IMR-90 (cell line): Measurements from ENCODE around the gene MAJIN. TPM values are rescaled to one million over a fixed set of nuclear protein-coding genes. Genes with fewer than 3 reads are reported as not detected.

Source experiments
- ATAC-seq: fragments of 200-7000 bp; cut with Tn5 transposase; 2 replicates; pipeline ENCODE4 v1.9.1; 2020; ENCODE audit warnings: low read depth, mild to moderate bottlenecking, moderate library complexity
- BruUV-seq: library from RNA; stranded (reverse); fragments of 400-500 nt; replicated peaks from 2 replicates; lab custom pipeline; 2021; lab: Mats Ljungman, UMichigan
- CTCF ChIA-PET: fragments of 300-600 bp; formaldehyde crosslinking; extraction: SDS; loops from one replicate; lab custom pipeline; 2021; ENCODE audit warnings: antibody characterized with exemption; lab: Yijun Ruan, JAX
- POLR2A ChIA-PET: fragments of 300-600 bp; sonication (Branson Sonifier 250); formaldehyde crosslinking; loops from one replicate; lab custom pipeline; 2022; ENCODE audit warnings: antibody characterized with exemption; ENCODE audit not compliant: unreplicated experiment; lab: Charles Lee
- DNase-seq: peaks from one replicate; pipeline ENCODE4 v3.0.0; 2013
- H2AFZ ChIP-seq: replicated peaks from 2 replicates; pipeline ENCODE3; 2013; ENCODE audit warnings: low read length, mild to moderate bottlenecking; ENCODE audit not compliant: poor library complexity
- H2AK5ac ChIP-seq: 2 replicates; pipeline ENCODE4 v1.6.1; 2013; ENCODE audit warnings: low read depth, low read length, inconsistent platforms
- H2AK9ac ChIP-seq: replicated peaks from 2 replicates; pipeline ENCODE3; 2013; ENCODE audit warnings: mild to moderate bottlenecking, low read depth, low read length, moderate library complexity; ENCODE audit not compliant: poor library complexity
- H2BK120ac ChIP-seq: 2 replicates; pipeline ENCODE4 v1.6.1; 2013; ENCODE audit warnings: low read depth, low read length, inconsistent platforms
- H2BK15ac ChIP-seq: 3 replicates; pipeline ENCODE4 v1.6.1; 2013; ENCODE audit warnings: low read depth, low read length, inconsistent platforms
- H2BK20ac ChIP-seq: 2 replicates; pipeline ENCODE4 v1.6.1; 2013; ENCODE audit warnings: low read depth, mild to moderate bottlenecking, inconsistent platforms, low read length, moderate library complexity
- H2BK5ac ChIP-seq: 2 replicates; pipeline ENCODE4 v1.6.1; 2013; ENCODE audit warnings: mild to moderate bottlenecking, low read depth, low read length, inconsistent platforms; ENCODE audit not compliant: poor library complexity, severe bottlenecking
- H3K14ac ChIP-seq: replicated peaks from 2 replicates; pipeline ENCODE4 v1.6.1; 2013; ENCODE audit warnings: low read depth, low read length, inconsistent platforms
- H3K18ac ChIP-seq: 2 replicates; pipeline ENCODE4 v1.6.1; 2013; ENCODE audit warnings: low read depth, low read length, control low read depth
- H3K23ac ChIP-seq: 2 replicates; pipeline ENCODE4 v1.6.1; 2013; ENCODE audit warnings: low read depth, low read length, inconsistent platforms
- H3K27ac ChIP-seq: 2 replicates; pipeline ENCODE4 v1.5.1; 2013; ENCODE audit warnings: mild to moderate bottlenecking, control low read depth, low read length; ENCODE audit not compliant: insufficient read depth
- H3K27me3 ChIP-seq: 2 replicates; pipeline ENCODE4 v1.6.1; 2013; ENCODE audit warnings: low read length; ENCODE audit not compliant: control insufficient read depth, insufficient read depth
- H3K36me3 ChIP-seq: 2 replicates; pipeline ENCODE4 v1.6.1; 2013; ENCODE audit warnings: low read length, mixed read lengths; ENCODE audit not compliant: control insufficient read depth, insufficient read depth
- H3K4ac ChIP-seq: 2 replicates; pipeline ENCODE4 v1.6.1; 2013; ENCODE audit warnings: low read depth, low read length, inconsistent platforms
- H3K4me1 ChIP-seq: 2 replicates; pipeline ENCODE4 v1.6.1; 2013; ENCODE audit warnings: low read length, mixed read lengths; ENCODE audit not compliant: control insufficient read depth, insufficient read depth
- H3K4me2 ChIP-seq: 2 replicates; pipeline ENCODE4 v1.6.1; 2013; ENCODE audit warnings: low read depth, mild to moderate bottlenecking, control low read depth, low read length, moderate library complexity
- H3K4me3 ChIP-seq: 2 replicates; pipeline ENCODE4 v1.5.1; 2013; ENCODE audit warnings: low read depth, mild to moderate bottlenecking, control low read depth, low read length, moderate library complexity; ENCODE audit not compliant: insufficient read depth
- H3K56ac ChIP-seq: 2 replicates; pipeline ENCODE4 v1.6.1; 2013; ENCODE audit warnings: low read length, inconsistent platforms; ENCODE audit not compliant: insufficient read depth; ENCODE audit errors: extremely low read depth
- H3K79me1 ChIP-seq, 2 experiments: 2 replicates each; pipeline ENCODE4 v1.6.1; 2013; ENCODE audit warnings: low read length in 2 of 2, inconsistent platforms in 1 of 2, low read depth in 1 of 2
- H3K9ac ChIP-seq: 2 replicates; pipeline ENCODE4 v1.6.1; 2013; ENCODE audit warnings: low read depth, low read length, control low read depth
- H3K9me1 ChIP-seq: 2 replicates; pipeline ENCODE4 v1.6.1; 2013; ENCODE audit warnings: low read length, inconsistent platforms; ENCODE audit not compliant: insufficient read depth
- H3K9me3 ChIP-seq: 2 replicates; pipeline ENCODE4 v1.6.1; 2013; ENCODE audit warnings: low read length; ENCODE audit not compliant: control insufficient read depth, insufficient read depth
- H4K20me1 ChIP-seq: 2 replicates; pipeline ENCODE4 v1.6.1; 2013; ENCODE audit warnings: low read length, inconsistent platforms; ENCODE audit not compliant: insufficient read depth
- H4K5ac ChIP-seq: 2 replicates; pipeline ENCODE4 v1.6.1; 2013; ENCODE audit warnings: mild to moderate bottlenecking, low read depth, low read length, control low read depth
- H4K8ac ChIP-seq, 2 experiments: 2 replicates each; pipeline ENCODE4 v1.6.1; 2013; ENCODE audit warnings: low read depth in 2 of 2, low read length in 2 of 2, control low read depth in 1 of 2, inconsistent platforms in 1 of 2
- H4K91ac ChIP-seq: 2 replicates; pipeline ENCODE4 v1.6.1; 2013; ENCODE audit warnings: low read depth, low read length, inconsistent platforms; ENCODE audit not compliant: insufficient read depth
- BHLHE40 ChIP-seq: fragments of 150-350 bp; IDR thresholded peaks from 2 replicates; pipeline ENCODE4 v1.6.1; 2016; ENCODE audit warnings: mild to moderate bottlenecking, low read depth, low read length
- CEBPB ChIP-seq: IDR thresholded peaks from 2 replicates; pipeline ENCODE4 v1.6.1; 2012; ENCODE audit warnings: low read depth, low read length, improper control_type of control experiment
- CHD1 ChIP-seq: IDR thresholded peaks from 2 replicates; pipeline ENCODE4 v1.6.1; 2012; ENCODE audit warnings: low read depth, low read length, improper control_type of control experiment
- FOS ChIP-seq: fragments of 150-350 bp; IDR thresholded peaks from 2 replicates; pipeline ENCODE4 v1.6.1; 2016; ENCODE audit warnings: low read depth, low read length
- MAFK ChIP-seq: IDR thresholded peaks from 2 replicates; pipeline ENCODE4 v1.6.1; 2012; ENCODE audit warnings: low read depth, low read length, improper control_type of control experiment
- MAZ ChIP-seq: IDR thresholded peaks from 2 replicates; pipeline ENCODE4 v1.6.1; 2012; ENCODE audit warnings: low read depth, mild to moderate bottlenecking, low read length, improper control_type of control experiment, moderate library complexity, borderline replicate concordance
- MXI1 ChIP-seq: IDR thresholded peaks from 2 replicates; pipeline ENCODE4 v1.6.1; 2012; ENCODE audit warnings: low read depth, mild to moderate bottlenecking, low read length, moderate library complexity, borderline replicate concordance
- NFE2L2 ChIP-seq: fragments of 150-350 bp; IDR thresholded peaks from 2 replicates; pipeline ENCODE4 v1.6.1; 2016; ENCODE audit warnings: low read depth, mild to moderate bottlenecking, low read length
- POLR2A ChIP-seq: IDR thresholded peaks from 2 replicates; pipeline ENCODE4 v1.6.1; 2012; ENCODE audit warnings: mild to moderate bottlenecking, low read depth, low read length
- RAD21 ChIP-seq: IDR thresholded peaks from 2 replicates; pipeline ENCODE4 v1.6.1; 2012; ENCODE audit warnings: low read length, improper control_type of control experiment
- RCOR1 ChIP-seq: IDR thresholded peaks from 2 replicates; pipeline ENCODE4 v1.6.1; 2012; ENCODE audit warnings: mild to moderate bottlenecking, low read length, improper control_type of control experiment; ENCODE audit not compliant: insufficient replicate concordance
- RFX5 ChIP-seq: IDR thresholded peaks from 2 replicates; pipeline ENCODE4 v1.8.0; 2012; ENCODE audit warnings: low read depth, mild to moderate bottlenecking, low read length, moderate library complexity
- SMC3 ChIP-seq: fragments of 150-350 bp; IDR thresholded peaks from 2 replicates; pipeline ENCODE4 v1.6.1; 2016; ENCODE audit warnings: low read depth, mild to moderate bottlenecking, antibody characterized with exemption, low read length, moderate library complexity
- WGBS, 2 experiments: methylation state at CpG; one replicate each; pipeline versions ENCODE4 v1.1.5 to v1.1.7; 2013; ENCODE audit warnings: missing lambda C conversion rate in 2 of 2; ENCODE audit not compliant: insufficient read length in 1 of 2; ENCODE audit errors: extremely low coverage in 2 of 2; 5-methylcytosine and 5-hydroxymethylcytosine counted together
- dilution Hi-C: fragments of 300-500 bp; cut with HindIII; formaldehyde crosslinking; loops from one replicate; pipeline ENCODE4 v1.14.3; 2018; ENCODE audit warnings: low sequenced_read_pairs; ENCODE audit not compliant: unreplicated experiment
- in situ Hi-C: fragments of 300-500 bp; cut with MboI; formaldehyde crosslinking; loops from 3 replicates; pipeline ENCODE4 v1.14.3; 2019; ENCODE audit warnings: low sequenced_read_pairs, inconsistent platforms, mixed read lengths
- intact Hi-C: fragments of 100-400 bp; cut with micrococcal nuclease; formaldehyde crosslinking; loops from 2 replicates; pipeline ENCODE4 v1.10.0; 2022
- polyA plus RNA-seq, 3 experiments: library from polyadenylated mRNA; depleted of rRNA; stranded (reverse); fragments of >200 nt; gene quantifications; 2 replicates each; pipeline ENCODE4 v1.2.3, GENCODE V29; 2012; ENCODE audit warnings: low replicate concordance in 1 of 3
- total RNA-seq: library from RNA; depleted of rRNA; stranded (reverse); fragments of >200 nt; gene quantifications from 2 replicates; pipeline ENCODE4 v1.2.3, GENCODE V29; 2012
- TF ChIP-seq, protein P1 (sequence below): conservative IDR thresholded peaks from 2 replicates; pipeline ENCODE4 v1.5.1; 2012; ENCODE audit warnings: mild to moderate bottlenecking, low read depth, low read length, improper control_type of control experiment
- TF ChIP-seq, protein P2 (sequence below): fragments of 150-350 bp; IDR thresholded peaks from 2 replicates; pipeline ENCODE4 v1.6.1; 2016; ENCODE audit warnings: low read depth, mild to moderate bottlenecking, low read length, moderate library complexity, borderline replicate concordance
- TF ChIP-seq, protein P3 (sequence below): fragments of 150-350 bp; IDR thresholded peaks from 2 replicates; pipeline ENCODE4 v1.6.1; 2017; ENCODE audit warnings: mild to moderate bottlenecking, antibody characterized with exemption, low read length, low read depth

MAJIN gene
- total and polyA plus RNA-seq, 2 of the 4 experiments (the other 2 are of a cell fraction) = not detected

DNA sequence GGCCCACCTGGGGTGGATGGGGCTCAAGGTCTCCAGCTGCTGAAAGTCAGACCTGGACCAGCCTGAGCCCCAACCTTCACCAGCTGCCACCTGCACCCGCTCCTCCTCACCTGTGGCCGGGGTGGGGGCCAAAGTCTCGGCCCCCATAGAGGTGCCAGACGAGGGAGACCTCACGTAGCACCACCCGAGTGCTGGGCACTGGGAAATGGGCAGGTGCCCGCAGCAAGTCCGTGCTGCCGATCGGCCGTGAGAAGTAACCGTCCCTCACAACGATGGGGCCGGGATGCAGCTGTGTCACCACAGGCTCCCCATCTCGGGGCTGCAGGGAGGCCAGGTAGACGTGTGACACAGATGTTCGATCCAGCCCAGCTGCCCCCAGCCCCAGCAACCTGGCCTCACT, 71.1 kb downstream of the MAJIN start:
- Histone ChIP-seq H3K4ac (no peak overlapping the region), H3K18ac (no peak overlapping the region), H3K27ac (no peak overlapping the region), H2AFZ (no peak overlapping the region), H3K9me3 (no peaks in the 10 kb centered on the region), H4K8ac (no peak overlapping the region), H2AK5ac (no peak overlapping the region), H3K56ac (no peak overlapping the region), H3K9me1 (no peaks in the 10 kb centered on the region), H3K9ac (no peak overlapping the region), H4K91ac (no peak overlapping the region), H3K27me3 (no peaks in the 10 kb centered on the region), H2BK5ac (no peak overlapping the region), H3K4me2 (no peak overlapping the region), H4K5ac (no peak overlapping the region), H3K4me1 (no peaks in the 10 kb centered on the region), H4K20me1 (no peaks in the 10 kb centered on the region), H2AK9ac (no peak overlapping the region), H3K23ac (no peak overlapping the region), H3K14ac (no peak overlapping the region), H3K4me3 (no peak overlapping the region), H3K36me3 (peaks cover 67% of the 10 kb centered on the region), H2BK15ac (no peak overlapping the region), H3K79me1 (no peaks in the 10 kb centered on the region), H2BK20ac (no peak overlapping the region), H2BK120ac (no peak overlapping the region)
- WGBS, 2 experiments = 96% methylated on average over 10 of the region's 17 CpGs; no CpG with 5 or more reads in 1 of the 2 experiments
- DNase-seq (no peak), ATAC-seq (no peak)
- BruUV-seq = no TSS peak
- dilution Hi-C loops = no loop called here
- ChIA-PET POLR2A (no interaction called here), CTCF (no interaction called here)
- intact Hi-C loops = no loop called here
- in situ Hi-C loops = no loop called here
- TF ChIP-seq, protein P1, sequence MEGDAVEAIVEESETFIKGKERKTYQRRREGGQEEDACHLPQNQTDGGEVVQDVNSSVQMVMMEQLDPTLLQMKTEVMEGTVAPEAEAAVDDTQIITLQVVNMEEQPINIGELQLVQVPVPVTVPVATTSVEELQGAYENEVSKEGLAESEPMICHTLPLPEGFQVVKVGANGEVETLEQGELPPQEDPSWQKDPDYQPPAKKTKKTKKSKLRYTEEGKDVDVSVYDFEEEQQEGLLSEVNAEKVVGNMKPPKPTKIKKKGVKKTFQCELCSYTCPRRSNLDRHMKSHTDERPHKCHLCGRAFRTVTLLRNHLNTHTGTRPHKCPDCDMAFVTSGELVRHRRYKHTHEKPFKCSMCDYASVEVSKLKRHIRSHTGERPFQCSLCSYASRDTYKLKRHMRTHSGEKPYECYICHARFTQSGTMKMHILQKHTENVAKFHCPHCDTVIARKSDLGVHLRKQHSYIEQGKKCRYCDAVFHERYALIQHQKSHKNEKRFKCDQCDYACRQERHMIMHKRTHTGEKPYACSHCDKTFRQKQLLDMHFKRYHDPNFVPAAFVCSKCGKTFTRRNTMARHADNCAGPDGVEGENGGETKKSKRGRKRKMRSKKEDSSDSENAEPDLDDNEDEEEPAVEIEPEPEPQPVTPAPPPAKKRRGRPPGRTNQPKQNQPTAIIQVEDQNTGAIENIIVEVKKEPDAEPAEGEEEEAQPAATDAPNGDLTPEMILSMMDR = no peak
- TF ChIP-seq FOS (no peak), MXI1 (no peak), MAFK (no peak), MAZ (no peak), RCOR1 (no peak), RFX5 (no peak), BHLHE40 (no peak), SMC3 (no peak), CEBPB (no peak), POLR2A (no peak), CHD1 (no peak), NFE2L2 (no peak), RAD21 (no peak)
- TF ChIP-seq, protein P2, sequence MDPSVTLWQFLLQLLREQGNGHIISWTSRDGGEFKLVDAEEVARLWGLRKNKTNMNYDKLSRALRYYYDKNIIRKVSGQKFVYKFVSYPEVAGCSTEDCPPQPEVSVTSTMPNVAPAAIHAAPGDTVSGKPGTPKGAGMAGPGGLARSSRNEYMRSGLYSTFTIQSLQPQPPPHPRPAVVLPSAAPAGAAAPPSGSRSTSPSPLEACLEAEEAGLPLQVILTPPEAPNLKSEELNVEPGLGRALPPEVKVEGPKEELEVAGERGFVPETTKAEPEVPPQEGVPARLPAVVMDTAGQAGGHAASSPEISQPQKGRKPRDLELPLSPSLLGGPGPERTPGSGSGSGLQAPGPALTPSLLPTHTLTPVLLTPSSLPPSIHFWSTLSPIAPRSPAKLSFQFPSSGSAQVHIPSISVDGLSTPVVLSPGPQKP = no peak
- TF ChIP-seq, protein P3, sequence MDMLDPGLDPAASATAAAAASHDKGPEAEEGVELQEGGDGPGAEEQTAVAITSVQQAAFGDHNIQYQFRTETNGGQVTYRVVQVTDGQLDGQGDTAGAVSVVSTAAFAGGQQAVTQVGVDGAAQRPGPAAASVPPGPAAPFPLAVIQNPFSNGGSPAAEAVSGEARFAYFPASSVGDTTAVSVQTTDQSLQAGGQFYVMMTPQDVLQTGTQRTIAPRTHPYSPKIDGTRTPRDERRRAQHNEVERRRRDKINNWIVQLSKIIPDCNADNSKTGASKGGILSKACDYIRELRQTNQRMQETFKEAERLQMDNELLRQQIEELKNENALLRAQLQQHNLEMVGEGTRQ = no peak
